Sigmoid colon (tissue), 7 donors: ENCODE results near the gene BRIP1. TPM values are rescaled to one million over a fixed set of nuclear protein-coding genes. Genes with fewer than 3 reads are reported as not detected.
"Not testable (repeated sequence)": the region's sequence is repeated elsewhere in the genome, so short reads cannot be mapped to it uniquely, and the experiment has no call there.

Experiments used
- DNase-seq: peaks from one replicate; pipeline ENCODE4 v3.0.0-alpha.2; 2019
- H3K27ac ChIP-seq, 4 donors: fragments of 200-600 bp; sonication (generic); one replicate each; pipeline ENCODE4 v1.5.1; 2016 to 2019; ENCODE audit warnings: mild to moderate bottlenecking in 1 of 4
- H3K27me3 ChIP-seq, 3 donors: fragments of 200-600 bp; sonication (generic); one replicate each; pipeline ENCODE4 v1.5.1; 2019; ENCODE audit warnings: mild to moderate bottlenecking in 1 of 3
- H3K36me3 ChIP-seq, 4 donors: fragments of 200-600 bp; sonication (generic); one replicate each; pipeline ENCODE4 v1.5.1; 2016 to 2019
- H3K4me1 ChIP-seq, 4 donors: fragments of 200-600 bp; sonication (generic); one replicate each; pipeline ENCODE4 v1.5.1; 2017 to 2019
- H3K4me3 ChIP-seq, 4 donors: fragments of 200-600 bp; sonication (generic); one replicate each; pipeline ENCODE4 v1.5.1; 2017 to 2019; ENCODE audit warnings: mild to moderate bottlenecking in 2 of 4, moderate library complexity in 1 of 4
- H3K9me3 ChIP-seq, 4 donors: fragments of 200-600 bp in 3 of 4; sonication (generic) in 3 of 4; one replicate each; pipeline versions ENCODE4 v1.5.1 to v1.6.1; 2013 to 2019
- EP300 ChIP-seq, 4 donors: sonication (generic); formaldehyde crosslinking; IDR thresholded peaks; one replicate each; pipeline ENCODE4 v1.6.1; 2017; ENCODE audit warnings: antibody characterized with exemption in 4 of 4
- POLR2A ChIP-seq, 2 donors: fragments of 450-650 bp; IDR thresholded peaks; one replicate each; pipeline ENCODE4 v1.6.1; 2016; ENCODE audit warnings: antibody characterized with exemption in 2 of 2, mild to moderate bottlenecking in 2 of 2, moderate library complexity in 2 of 2
- POLR2AphosphoS5 ChIP-seq, 4 donors: sonication (generic); formaldehyde crosslinking; IDR thresholded peaks; one replicate each; pipeline ENCODE4 v1.6.1; 2017; ENCODE audit warnings: antibody characterized with exemption in 4 of 4
- WGBS, 2 donors: extraction: QIAGEN DNeasy Blood & Tissue Kit; methylation state at CpG; one replicate each; pipeline ENCODE4 v1.1.7; 2013; 5-methylcytosine and 5-hydroxymethylcytosine counted together
- intact Hi-C: fragments of 100-400 bp; cut with DNase I; formaldehyde crosslinking; loops from one replicate; pipeline ENCODE4 v1.15.1; 2023
- polyA plus RNA-seq, 3 donors: library from polyadenylated mRNA; stranded (reverse); fragments of 200-250 nt; gene quantifications; one replicate each; pipeline ENCODE4 v1.2.3, GENCODE V29; 2013
- total RNA-seq, 4 donors: library from RNA; depleted of rRNA; stranded (reverse); fragments of >200 nt; gene quantifications; one replicate each; pipeline ENCODE4 v1.1.0, GENCODE V29; 2016
- TF ChIP-seq, protein P1 (sequence below), 4 experiments: fragments of 450-650 bp in 3 of 4; fragments of 200-600 bp in 1 of 4; IDR thresholded peaks; one replicate each; pipeline ENCODE4 v1.5.1; 2016 to 2019; ENCODE audit warnings: antibody characterized with exemption in 4 of 4, mild to moderate bottlenecking in 3 of 4, moderate library complexity in 2 of 4
- donor health status: healthy with polysubstance abuse.
- donor health status: Bipolar disorder and iron deficiency.
- donor health status: healthy.

Gene BRIP1
- total and polyA plus RNA-seq, 7 donors, result under 0.01 to 1.5 (median 0.41) TPM; not detected in 1

DNA sequence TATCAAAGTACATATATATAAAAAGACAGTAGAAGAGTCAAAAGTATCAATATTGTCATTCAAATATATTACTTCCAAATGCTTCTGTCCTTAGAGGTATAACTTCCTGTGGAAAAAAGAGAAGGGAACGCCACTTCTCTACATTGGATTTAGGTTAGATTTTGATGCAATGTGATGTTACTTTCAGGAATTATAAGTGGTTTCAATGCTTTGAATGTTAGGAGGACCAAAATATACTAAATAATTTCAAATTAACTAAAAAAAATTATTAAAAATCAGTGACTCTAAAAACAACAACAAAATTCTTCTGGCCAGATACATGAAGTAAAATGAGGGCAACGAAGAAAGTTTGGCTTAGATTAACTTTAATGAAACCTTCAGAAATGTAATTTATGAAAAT, 88.0 kb downstream of the BRIP1 start:
- no peak overlapping the region for H3K4me3 ChIP-seq
- H3K36me3 ChIP-seq, result no peaks in the 10 kb centered on the region
- TF ChIP-seq, protein P1, sequence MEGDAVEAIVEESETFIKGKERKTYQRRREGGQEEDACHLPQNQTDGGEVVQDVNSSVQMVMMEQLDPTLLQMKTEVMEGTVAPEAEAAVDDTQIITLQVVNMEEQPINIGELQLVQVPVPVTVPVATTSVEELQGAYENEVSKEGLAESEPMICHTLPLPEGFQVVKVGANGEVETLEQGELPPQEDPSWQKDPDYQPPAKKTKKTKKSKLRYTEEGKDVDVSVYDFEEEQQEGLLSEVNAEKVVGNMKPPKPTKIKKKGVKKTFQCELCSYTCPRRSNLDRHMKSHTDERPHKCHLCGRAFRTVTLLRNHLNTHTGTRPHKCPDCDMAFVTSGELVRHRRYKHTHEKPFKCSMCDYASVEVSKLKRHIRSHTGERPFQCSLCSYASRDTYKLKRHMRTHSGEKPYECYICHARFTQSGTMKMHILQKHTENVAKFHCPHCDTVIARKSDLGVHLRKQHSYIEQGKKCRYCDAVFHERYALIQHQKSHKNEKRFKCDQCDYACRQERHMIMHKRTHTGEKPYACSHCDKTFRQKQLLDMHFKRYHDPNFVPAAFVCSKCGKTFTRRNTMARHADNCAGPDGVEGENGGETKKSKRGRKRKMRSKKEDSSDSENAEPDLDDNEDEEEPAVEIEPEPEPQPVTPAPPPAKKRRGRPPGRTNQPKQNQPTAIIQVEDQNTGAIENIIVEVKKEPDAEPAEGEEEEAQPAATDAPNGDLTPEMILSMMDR (IDR thresholded peaks at IDR 0.05), result no peak
- TF ChIP-seq EP300 (IDR thresholded peaks at IDR 0.05), result no peak
- TF ChIP-seq POLR2A (IDR thresholded peaks at IDR 0.05), result no peak
- TF ChIP-seq POLR2AphosphoS5 (IDR thresholded peaks at IDR 0.05), result no peak
- no peak for DNase-seq
- no peaks in the 10 kb centered on the region for H3K4me1 ChIP-seq
- H3K27ac ChIP-seq, result no peak overlapping the region
- H3K9me3 ChIP-seq, result peaks cover 0 to 3% (median 0%) of the 10 kb centered on the region in 4 donors
- no peaks in the 10 kb centered on the region for H3K27me3 ChIP-seq
- intact Hi-C loops, result no loop called here
- 93 to 94% methylated on average over 2 of the region's 2 CpGs for WGBS, 2 donors

DNA sequence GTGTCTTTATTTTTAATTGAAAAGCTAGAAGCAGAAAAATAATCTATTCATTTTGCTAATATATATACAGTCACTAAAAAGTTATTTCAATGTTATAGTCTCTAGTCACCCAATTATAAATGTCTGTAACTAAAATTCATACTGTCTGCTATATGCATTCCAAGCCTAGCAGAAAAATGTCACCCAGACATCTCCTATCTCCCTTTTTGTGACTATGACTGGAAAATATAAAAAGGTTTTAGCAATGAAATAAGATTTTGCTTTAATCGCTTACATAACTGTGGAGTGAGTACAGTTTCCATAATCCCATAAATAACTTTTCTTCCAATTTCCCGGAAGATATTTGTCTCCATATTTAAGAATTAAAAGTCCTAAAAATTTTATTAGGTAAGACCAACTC, 88.6 kb downstream of the BRIP1 start:
- no peaks in the 10 kb centered on the region for H3K27me3 ChIP-seq
- peaks cover 0 to 3% (median 0%) of the 10 kb centered on the region in 4 donors for H3K9me3 ChIP-seq
- 95 to 98% methylated on average over 2 of the region's 2 CpGs for WGBS, 2 donors
- no peak for DNase-seq
- H3K27ac ChIP-seq, result no peak overlapping the region
- intact Hi-C loops, result no loop called here
- no peaks in the 10 kb centered on the region for H3K36me3 ChIP-seq
- TF ChIP-seq EP300 (IDR thresholded peaks at IDR 0.05), result no peak
- no peak for TF ChIP-seq POLR2A (IDR thresholded peaks at IDR 0.05)
- TF ChIP-seq, protein P1 (IDR thresholded peaks at IDR 0.05), result no peak
- no peak for TF ChIP-seq POLR2AphosphoS5 (IDR thresholded peaks at IDR 0.05)
- no peak overlapping the region for H3K4me3 ChIP-seq
- H3K4me1 ChIP-seq, result no peaks in the 10 kb centered on the region

DNA sequence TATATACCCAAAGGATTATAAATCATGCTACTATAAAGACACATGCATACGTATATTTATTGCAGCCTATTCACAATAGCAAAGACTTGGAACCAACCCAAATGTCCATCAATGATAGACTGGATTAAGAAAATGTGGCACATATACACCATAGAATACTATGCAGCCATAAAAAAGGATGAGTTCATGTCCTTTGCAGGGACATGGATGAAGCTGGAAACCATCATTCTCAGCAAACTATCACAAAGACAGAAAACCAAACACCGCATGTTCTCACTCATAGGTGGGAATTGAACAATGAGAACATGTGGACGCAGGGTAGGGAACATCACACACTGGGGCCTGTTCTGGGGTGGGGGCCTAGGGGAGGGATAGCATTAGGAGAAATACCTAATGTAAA, 89.2 kb downstream of the BRIP1 start:
- DNase-seq, H3K27ac ChIP-seq, H3K4me3 ChIP-seq, intact Hi-C loops, H3K4me1 ChIP-seq, H3K9me3 ChIP-seq, H3K36me3 ChIP-seq, H3K27me3 ChIP-seq: not testable (repeated sequence)
- 93 to 96% methylated on average over 3 of the region's 3 CpGs for WGBS, 2 donors

- Histone ChIP-seq H3K36me3 (no peaks in the 10 kb centered on the region), H3K4me1 (no peaks in the 10 kb centered on the region), H3K27ac (no peak overlapping the region), H3K9me3 (peaks cover 0 to 3% (median 0%) of the 10 kb centered on the region in 4 donors), H3K4me3 (no peak overlapping the region), H3K27me3 (no peaks in the 10 kb centered on the region)
- no peak for DNase-seq
- TF ChIP-seq, protein P1 (IDR thresholded peaks at IDR 0.05), result no peak
- TF ChIP-seq POLR2AphosphoS5 (IDR thresholded peaks at IDR 0.05), result no peak
- no peak for TF ChIP-seq EP300 (IDR thresholded peaks at IDR 0.05)
- TF ChIP-seq POLR2A (IDR thresholded peaks at IDR 0.05), result no peak
- intact Hi-C loops, result no loop called here
- WGBS, 2 donors, result 94 to 95% methylated on average over 2 of the region's 2 CpGs
Measured at GRCh38 chr17:61770752-61771533, 92.4 kb downstream of the BRIP1 start.

GRCh38 chr17:61770043-61770442, 93.3 kb downstream of the BRIP1 start:
- Histone ChIP-seq H3K27ac (no peak overlapping the region), H3K27me3 (no peaks in the 10 kb centered on the region), H3K9me3 (peaks cover 0 to 3% (median 0%) of the 10 kb centered on the region in 4 donors), H3K36me3 (no peaks in the 10 kb centered on the region), H3K4me1 (no peaks in the 10 kb centered on the region), H3K4me3 (no peak overlapping the region)
- no peak for DNase-seq
- intact Hi-C loops, result no loop called here
- no peak for TF ChIP-seq EP300 (IDR thresholded peaks at IDR 0.05)
- no peak for TF ChIP-seq POLR2AphosphoS5 (IDR thresholded peaks at IDR 0.05)
- TF ChIP-seq, protein P1 (IDR thresholded peaks at IDR 0.05), result no peak
